Testis (tissue), 2 donors: ENCODE measurements around the gene LYSMD1.

ENCODE experiments used
- POLR2A ChIP-seq: fragments of 450-650 bp; IDR thresholded peaks from one replicate; pipeline ENCODE4 v1.6.1; 2017; ENCODE audit warnings: antibody characterized with exemption, mild to moderate bottlenecking, moderate library complexity
- TF ChIP-seq, protein P1 (sequence below), 3 experiments: fragments of 450-650 bp in 2 of 3; fragments of 200-600 bp in 1 of 3; sonication (generic) in 1 of 3; IDR thresholded peaks; one replicate each; pipeline ENCODE4 v1.5.1; 2016 to 2019; ENCODE audit warnings: antibody characterized with exemption in 3 of 3, mild to moderate bottlenecking in 2 of 3, moderate library complexity in 1 of 3

DNA sequence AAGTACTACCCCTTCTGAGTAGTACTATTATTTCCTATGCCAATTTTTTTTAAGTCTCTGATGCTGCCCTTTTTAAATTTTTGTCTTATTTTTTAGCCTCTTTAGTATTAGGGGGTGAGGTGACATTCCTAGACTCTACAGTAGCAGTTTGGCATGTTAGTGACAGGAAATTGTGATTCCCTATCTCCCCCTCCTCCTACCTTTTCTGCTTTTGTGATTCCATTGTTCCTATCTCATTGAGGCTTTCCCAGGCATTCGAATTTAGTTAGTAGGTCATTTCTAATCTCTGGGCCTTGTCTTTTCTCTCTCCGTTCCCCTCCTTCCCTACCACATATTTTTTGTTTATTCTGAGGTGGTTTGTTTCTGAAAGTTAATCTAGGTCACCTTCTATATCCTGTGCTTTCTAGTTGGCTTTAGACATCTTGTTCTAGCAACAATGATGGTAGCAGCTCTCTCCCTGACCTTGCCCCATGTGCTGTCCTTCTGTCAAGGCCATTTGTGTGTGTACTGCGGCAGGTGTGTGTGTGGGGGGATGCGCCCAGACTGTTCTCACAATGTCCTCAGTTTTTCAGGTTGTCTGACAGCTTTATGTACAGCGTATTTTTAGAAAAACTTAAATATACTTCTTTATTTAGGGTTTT lies 40.8 kb downstream of the LYSMD1 start:
- TF ChIP-seq, protein P1, sequence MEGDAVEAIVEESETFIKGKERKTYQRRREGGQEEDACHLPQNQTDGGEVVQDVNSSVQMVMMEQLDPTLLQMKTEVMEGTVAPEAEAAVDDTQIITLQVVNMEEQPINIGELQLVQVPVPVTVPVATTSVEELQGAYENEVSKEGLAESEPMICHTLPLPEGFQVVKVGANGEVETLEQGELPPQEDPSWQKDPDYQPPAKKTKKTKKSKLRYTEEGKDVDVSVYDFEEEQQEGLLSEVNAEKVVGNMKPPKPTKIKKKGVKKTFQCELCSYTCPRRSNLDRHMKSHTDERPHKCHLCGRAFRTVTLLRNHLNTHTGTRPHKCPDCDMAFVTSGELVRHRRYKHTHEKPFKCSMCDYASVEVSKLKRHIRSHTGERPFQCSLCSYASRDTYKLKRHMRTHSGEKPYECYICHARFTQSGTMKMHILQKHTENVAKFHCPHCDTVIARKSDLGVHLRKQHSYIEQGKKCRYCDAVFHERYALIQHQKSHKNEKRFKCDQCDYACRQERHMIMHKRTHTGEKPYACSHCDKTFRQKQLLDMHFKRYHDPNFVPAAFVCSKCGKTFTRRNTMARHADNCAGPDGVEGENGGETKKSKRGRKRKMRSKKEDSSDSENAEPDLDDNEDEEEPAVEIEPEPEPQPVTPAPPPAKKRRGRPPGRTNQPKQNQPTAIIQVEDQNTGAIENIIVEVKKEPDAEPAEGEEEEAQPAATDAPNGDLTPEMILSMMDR (IDR thresholded peaks at IDR 0.05), result no peak
- TF ChIP-seq POLR2A, result no peak
